Body of pancreas (tissue), 4 donors: Measurements from ENCODE around the gene SEMA3A.

ENCODE experiments used
- CTCF ChIP-seq, 7 experiments: fragments of 450-650 bp in 4 of 7; fragments of 200-600 bp in 3 of 7; sonication (generic) in 3 of 7; IDR thresholded peaks; one replicate each; pipeline ENCODE4 v1.5.1; 2016 to 2019; ENCODE audit warnings: antibody characterized with exemption in 7 of 7
- POLR2A ChIP-seq, 3 donors: fragments of 450-650 bp; IDR thresholded peaks; one replicate each; pipeline ENCODE4 v1.6.1; 2016; ENCODE audit warnings: antibody characterized with exemption in 3 of 3, mild to moderate bottlenecking in 2 of 3

GRCh38 chr7:84081973-84082522 is 112.5 kb downstream of the SEMA3A start:
- TF ChIP-seq CTCF (IDR thresholded peaks at IDR 0.05) (no peak), POLR2A (IDR thresholded peaks at IDR 0.05) (no peak)
